ENCODE measurements around the gene MPZL1. TPM values are rescaled to one million over a fixed set of nuclear protein-coding genes. Genes with fewer than 3 reads are reported as not detected.

MPZL1 gene
- total RNA-seq, 4 donors from 2014 or later: 37.1 to 52.3 (median 39.9) TPM

DNA sequence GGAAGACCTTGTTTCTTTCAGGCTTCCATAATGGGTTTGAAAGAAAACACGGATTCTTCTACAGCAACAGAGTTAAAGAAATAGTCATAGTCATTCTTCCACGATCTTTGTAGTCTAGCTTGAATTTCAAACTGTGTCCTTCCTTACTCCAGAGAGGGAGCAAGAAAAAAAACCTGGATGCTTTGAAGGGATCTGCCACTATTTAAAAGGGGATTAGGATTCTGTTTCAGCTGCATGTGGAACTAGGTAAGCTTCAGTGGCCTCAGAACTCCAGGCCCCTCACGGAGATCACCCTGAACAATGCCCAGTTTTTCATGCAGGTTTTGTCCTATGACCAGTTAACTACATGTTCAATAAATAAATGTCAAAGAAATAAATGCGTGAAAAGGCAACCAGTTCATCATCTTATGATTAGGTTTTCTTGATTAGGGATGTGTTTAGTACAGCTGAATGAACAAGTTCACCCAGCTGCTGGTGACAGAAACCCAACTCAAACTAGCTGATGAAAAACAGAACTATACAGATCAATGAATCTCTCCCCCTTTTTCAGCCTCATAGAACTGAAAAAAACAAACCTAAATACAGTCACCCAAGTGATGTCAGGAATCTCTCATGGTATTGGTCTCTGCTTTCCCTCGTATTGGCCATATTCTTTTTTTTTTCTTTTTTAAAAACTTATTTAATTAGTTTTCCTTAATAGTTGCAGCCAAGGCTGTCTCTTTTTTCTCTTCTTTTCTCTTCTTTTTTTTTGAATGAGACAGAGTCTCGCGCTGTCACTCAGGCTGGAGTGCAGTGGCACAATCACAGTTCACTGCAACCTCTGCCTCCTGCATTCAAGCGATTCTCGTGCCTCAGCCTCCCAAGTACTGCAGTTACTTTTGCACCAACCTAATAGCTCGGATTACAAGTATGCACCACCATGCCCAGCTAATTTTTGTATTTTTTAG lies 14.6 kb upstream of the MPZL1 start:
- H3K27ac ChIP-seq: no peak overlapping the region
- TF ChIP-seq EP300 (IDR thresholded peaks at IDR 0.05): no peak
- no peak for TF ChIP-seq POLR2A (IDR thresholded peaks at IDR 0.05)
- TF ChIP-seq POLR2AphosphoS5 (IDR thresholded peaks at IDR 0.05): no peak
- TF ChIP-seq CTCF (IDR thresholded peaks at IDR 0.05): no peak
- no peaks in the 10 kb centered on the region for H3K27me3 ChIP-seq
- no peaks in the 10 kb centered on the region for H3K9me3 ChIP-seq
- DNase-seq (ENCODE audit: low spot score in 2 of 2): no peak
- peaks cover 3% of the 10 kb centered on the region for H3K36me3 ChIP-seq
- H3K4me3 ChIP-seq: no peak overlapping the region
- WGBS: 90% methylated on average over 10 of the region's 10 CpGs
- peaks cover 2% of the 10 kb centered on the region for H3K4me1 ChIP-seq

GRCh38 chr1:167707942-167708341 lies 13.8 kb upstream of the MPZL1 start:
- no peaks in the 10 kb centered on the region for H3K27me3 ChIP-seq
- no peak overlapping the region for H3K4me3 ChIP-seq
- no peak overlapping the region for H3K27ac ChIP-seq
- no peak for TF ChIP-seq CTCF (IDR thresholded peaks at IDR 0.05)
- TF ChIP-seq EP300 (IDR thresholded peaks at IDR 0.05): no peak
- TF ChIP-seq POLR2A (IDR thresholded peaks at IDR 0.05): no peak
- no peak for TF ChIP-seq POLR2AphosphoS5 (IDR thresholded peaks at IDR 0.05)
- peaks cover 3% of the 10 kb centered on the region for H3K36me3 ChIP-seq
- H3K9me3 ChIP-seq: no peaks in the 10 kb centered on the region
- WGBS: 76% methylated on average over 4 of the region's 4 CpGs
- H3K4me1 ChIP-seq: peaks cover 2% of the 10 kb centered on the region
- no peak for DNase-seq (ENCODE audit: low spot score in 2 of 2)

DNA sequence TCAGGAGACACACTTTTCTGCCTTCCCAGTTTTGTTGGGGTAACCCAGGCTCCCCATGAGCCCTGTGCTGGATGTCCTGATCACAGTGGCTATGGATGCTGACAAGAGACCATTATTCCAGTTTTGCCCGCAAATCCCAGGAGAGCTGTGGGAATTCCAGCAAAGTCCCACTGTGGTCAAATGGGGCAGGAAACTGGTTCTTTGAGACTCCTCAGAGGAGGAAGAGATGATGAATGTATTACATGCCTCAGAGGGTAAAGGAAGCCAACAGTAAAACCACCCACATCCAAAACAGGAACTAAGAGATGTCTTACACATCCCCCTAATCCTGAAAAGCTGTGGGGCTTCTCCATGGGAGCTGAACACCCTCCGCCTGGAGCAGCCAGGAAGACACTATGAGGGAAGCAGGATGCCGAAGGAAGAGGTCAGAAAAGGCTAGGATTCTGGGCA lies 12.8 kb upstream of the MPZL1 start:
- WGBS: 75% methylated on average over 3 of the region's 3 CpGs
- TF ChIP-seq POLR2AphosphoS5 (IDR thresholded peaks at IDR 0.05) (no peak), EP300 (IDR thresholded peaks at IDR 0.05) (no peak), POLR2A (IDR thresholded peaks at IDR 0.05) (no peak), CTCF (IDR thresholded peaks at IDR 0.05) (no peak)

DNA sequence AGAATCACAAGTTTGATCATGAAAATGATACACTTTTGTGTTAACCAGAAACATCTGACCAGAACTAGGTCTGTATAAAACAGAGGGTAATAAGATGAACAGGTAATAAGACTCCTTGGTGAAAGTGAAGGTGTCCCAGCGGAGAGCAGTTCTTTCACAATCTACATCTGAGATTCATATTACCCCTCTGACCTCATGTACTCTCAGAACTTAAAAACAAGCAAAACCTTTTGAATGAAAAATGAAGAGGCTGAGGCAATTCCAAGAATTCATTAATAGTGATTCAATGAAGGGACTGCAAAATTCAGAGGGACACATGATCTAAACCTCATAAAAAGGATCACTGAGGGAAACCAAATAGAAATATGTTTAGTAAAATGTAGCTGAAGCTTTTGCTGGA lies 10.9 kb upstream of the MPZL1 start:
- Histone ChIP-seq H3K36me3 (no peaks in the 10 kb centered on the region), H3K27ac (no peak overlapping the region), H3K4me1 (peaks cover 2% of the 10 kb centered on the region), H3K4me3 (no peak overlapping the region), H3K27me3 (no peaks in the 10 kb centered on the region), H3K9me3 (no peaks in the 10 kb centered on the region)
- TF ChIP-seq POLR2AphosphoS5 (IDR thresholded peaks at IDR 0.05): no peak
- WGBS: 80% methylated on average over 1 of the region's 1 CpG
- DNase-seq (ENCODE audit: low spot score in 2 of 2): no peak

More for the DNA sequence above, 12.8 kb upstream of the MPZL1 start:
- Histone ChIP-seq H3K9me3 (no peaks in the 10 kb centered on the region), H3K4me1 (peaks cover 2% of the 10 kb centered on the region), H3K36me3 (no peaks in the 10 kb centered on the region), H3K27ac (no peak overlapping the region), H3K4me3 (no peak overlapping the region), H3K27me3 (no peaks in the 10 kb centered on the region)
- DNase-seq (ENCODE audit: low spot score in 2 of 2): no peak

DNA sequence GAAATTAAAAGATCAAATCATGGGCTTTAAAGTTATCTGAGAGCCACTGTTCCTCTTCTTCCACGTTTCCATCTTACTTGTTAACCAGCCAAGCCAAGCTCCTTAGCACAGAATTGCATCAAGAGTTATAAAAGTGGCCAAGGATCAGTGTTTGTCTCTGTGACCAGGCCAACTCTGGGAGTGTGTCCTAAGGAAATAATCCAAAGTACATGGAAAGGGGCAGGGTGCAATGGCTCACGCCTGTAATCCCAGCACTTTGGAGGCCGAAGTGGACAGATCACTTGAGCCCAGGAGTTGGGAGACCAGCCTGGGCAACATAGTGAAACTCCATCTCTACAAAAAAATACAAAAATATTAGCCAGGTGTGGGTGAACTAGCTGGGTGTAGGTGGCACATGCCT lies 10.0 kb upstream of the MPZL1 start:
- H3K4me1 ChIP-seq: peaks cover 2% of the 10 kb centered on the region
- H3K4me3 ChIP-seq: no peak overlapping the region
- no peaks in the 10 kb centered on the region for H3K9me3 ChIP-seq
- TF ChIP-seq POLR2A (IDR thresholded peaks at IDR 0.05) (no peak), EP300 (IDR thresholded peaks at IDR 0.05) (no peak), CTCF (IDR thresholded peaks at IDR 0.05) (no peak), POLR2AphosphoS5 (IDR thresholded peaks at IDR 0.05) (no peak)
- 73% methylated on average over 3 of the region's 3 CpGs for WGBS
- H3K27ac ChIP-seq: no peak overlapping the region
- no peak for DNase-seq (ENCODE audit: low spot score in 2 of 2)
- no peaks in the 10 kb centered on the region for H3K36me3 ChIP-seq
- no peaks in the 10 kb centered on the region for H3K27me3 ChIP-seq
